ENCODE measurements around the gene OR51V1.
A peak's percentile ranks its signal among the peaks of the same experiment; 100 is the strongest.

Gene OR51V1

DNA sequence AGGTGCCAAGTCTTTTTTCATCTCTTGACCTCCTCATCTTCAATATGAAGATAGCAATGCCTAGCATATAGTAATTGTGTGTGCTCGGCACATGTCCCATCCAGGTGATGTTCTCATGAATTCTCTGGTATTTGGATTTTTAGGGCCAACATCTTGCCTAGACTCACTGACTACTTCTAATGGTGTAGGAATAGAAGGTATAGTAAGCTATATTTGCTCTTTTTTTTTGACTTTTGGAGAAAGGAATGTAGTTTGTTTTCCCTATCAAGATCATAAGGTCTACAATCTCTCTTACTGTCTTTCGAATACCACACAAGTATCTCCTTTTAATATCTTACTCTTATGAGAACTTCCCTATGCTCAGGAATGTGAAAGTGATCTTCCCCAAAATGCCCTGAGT, 30.6 kb upstream of the OR51V1 start:
- FAIRE-seq (no peak), DNase-seq (ENCODE audit: low spot score) (no peak)

DNA sequence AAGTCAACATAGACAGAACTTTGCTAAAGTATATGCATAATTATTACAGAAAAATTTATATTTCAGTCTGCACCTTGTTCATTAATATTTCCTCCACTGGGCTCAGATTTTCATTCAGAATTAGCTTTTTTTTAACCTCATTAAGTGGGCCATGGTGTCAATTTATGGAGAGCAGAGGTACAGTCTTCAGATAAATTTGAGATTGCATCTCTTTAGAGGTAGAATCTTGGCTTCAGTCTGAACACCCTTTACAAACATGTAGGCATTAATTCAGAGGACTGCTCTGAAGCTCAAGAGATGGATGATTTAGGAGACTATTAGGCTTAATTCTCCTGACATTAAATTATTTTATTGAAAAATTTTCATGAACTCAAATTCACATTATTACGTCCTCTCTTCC, 29.8 kb upstream of the OR51V1 start:
- FAIRE-seq: no peak

DNA sequence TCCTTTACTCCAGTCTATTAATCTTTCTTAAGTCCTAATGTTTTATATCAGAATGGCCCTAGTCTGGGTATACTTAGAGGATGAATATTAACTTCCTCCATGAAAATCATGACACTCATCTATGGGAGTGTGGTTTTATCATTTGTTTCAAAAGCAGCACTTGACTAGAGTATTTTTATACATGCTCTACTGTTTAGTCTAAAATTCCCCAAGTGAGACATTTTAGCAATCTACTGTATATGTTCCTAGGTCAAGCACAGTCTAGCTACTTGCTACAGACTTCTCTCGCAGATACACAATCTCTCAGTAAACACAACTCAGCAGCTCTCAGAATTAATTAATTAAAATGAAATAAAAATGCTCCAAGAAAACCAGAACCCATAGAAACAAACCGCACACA, 29.3 kb upstream of the OR51V1 start:
- DNase-seq (ENCODE audit: low spot score) (no peak), FAIRE-seq (no peak)

More for the DNA sequence above, 29.8 kb upstream of the OR51V1 start:
- DNase-seq (ENCODE audit: low spot score): no peak

DNA sequence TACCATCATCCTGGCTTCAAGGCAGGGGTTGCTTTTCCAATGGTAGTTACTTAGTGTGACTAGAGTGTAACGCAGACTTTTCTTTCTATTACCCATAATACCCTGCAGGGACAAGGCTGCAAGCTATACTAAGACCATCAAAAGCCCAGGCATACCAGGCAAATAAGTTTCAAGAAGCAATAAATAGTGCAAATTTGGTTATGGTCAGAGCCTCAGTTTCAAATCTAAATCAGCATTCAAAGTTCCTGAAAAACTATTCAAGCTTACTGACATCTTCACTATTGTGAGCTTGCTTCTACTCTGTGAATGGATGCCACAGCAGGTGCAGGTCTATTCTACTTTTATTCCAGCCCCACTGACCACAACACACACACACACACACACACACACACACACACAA, 28.9 kb upstream of the OR51V1 start:
- DNase-seq (ENCODE audit: low spot score) (no peak), FAIRE-seq (no peak)

DNA sequence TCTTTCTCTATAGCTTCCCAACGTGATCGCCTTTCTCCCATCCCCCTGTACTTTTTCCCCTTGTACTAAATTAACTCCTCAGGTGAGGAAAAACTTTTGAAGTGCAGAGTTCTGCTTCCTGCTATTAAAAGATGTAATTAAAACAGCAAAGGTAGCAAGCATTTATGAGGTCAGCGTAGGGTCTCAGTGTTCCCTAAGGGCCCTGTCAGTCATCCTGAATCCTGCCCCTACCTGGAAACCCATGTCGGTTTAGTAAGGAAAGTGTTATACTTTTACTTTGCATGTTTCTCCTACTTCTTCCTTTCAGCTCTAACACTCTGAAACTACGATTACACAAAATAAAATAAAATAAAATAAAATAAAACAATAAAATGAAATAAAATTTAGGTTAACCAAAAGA, 27.6 kb upstream of the OR51V1 start:
- FAIRE-seq (no peak), DNase-seq (ENCODE audit: low spot score) (no peak)

DNA sequence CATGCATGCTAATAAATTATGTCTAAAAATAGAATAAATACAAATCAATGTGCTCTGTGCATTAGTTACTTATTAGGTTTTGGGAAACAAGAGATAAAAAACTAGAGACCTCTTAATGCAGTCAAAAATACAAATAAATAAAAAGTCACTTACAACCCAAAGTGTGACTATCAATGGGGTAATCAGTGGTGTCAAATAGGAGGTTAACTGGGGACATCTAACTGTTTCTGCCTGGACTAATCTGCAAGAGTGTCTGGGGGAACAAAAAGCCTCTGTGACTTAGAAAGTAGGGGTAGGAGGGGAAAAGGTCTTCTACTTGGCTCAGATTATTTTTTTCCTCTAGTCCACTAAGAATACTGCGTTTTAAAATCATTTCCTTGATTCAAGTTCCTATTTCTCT, 27.2 kb upstream of the OR51V1 start:
- DNase-seq (ENCODE audit: low spot score): no peak
- no peak for FAIRE-seq

DNA sequence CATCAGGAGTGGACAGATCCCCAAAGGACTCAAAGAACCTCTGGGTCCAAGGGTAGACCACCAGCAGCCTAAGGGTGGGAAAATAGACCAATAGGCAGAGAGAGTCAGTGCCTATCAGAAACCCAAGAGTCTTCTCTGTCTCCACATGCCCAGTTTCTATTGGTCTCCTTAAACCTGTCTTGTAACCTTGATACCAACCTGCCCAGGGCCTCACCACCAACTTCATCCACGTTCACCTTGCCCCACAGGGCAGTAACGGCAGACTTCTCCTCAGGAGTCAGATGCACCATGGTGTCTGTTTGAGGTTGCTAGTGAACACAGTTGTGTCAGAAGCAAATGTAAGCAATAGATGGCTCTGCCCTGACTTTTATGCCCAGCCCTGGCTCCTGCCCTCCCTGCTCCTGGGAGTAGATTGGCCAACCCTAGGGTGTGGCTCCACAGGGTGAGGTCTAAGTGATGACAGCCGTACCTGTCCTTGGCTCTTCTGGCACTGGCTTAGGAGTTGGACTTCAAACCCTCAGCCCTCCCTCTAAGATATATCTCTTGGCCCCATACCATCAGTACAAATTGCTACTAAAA, 26.3 kb upstream of the OR51V1 start, which contains the start of gene HBB:
HBB (minus strand) TSS at position 340 of the 579 bp plus-strand sequence; CDS start at position 290, 50 bp downstream.
- FAIRE-seq (no peak), DNase-seq (ENCODE audit: low spot score) (no peak)

DNA sequence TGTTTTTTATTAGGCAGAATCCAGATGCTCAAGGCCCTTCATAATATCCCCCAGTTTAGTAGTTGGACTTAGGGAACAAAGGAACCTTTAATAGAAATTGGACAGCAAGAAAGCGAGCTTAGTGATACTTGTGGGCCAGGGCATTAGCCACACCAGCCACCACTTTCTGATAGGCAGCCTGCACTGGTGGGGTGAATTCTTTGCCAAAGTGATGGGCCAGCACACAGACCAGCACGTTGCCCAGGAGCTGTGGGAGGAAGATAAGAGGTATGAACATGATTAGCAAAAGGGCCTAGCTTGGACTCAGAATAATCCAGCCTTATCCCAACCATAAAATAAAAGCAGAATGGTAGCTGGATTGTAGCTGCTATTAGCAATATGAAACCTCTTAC, 25.0 kb upstream of the OR51V1 start:
- FAIRE-seq (no peak), DNase-seq (ENCODE audit: low spot score) (no peak)

DNA sequence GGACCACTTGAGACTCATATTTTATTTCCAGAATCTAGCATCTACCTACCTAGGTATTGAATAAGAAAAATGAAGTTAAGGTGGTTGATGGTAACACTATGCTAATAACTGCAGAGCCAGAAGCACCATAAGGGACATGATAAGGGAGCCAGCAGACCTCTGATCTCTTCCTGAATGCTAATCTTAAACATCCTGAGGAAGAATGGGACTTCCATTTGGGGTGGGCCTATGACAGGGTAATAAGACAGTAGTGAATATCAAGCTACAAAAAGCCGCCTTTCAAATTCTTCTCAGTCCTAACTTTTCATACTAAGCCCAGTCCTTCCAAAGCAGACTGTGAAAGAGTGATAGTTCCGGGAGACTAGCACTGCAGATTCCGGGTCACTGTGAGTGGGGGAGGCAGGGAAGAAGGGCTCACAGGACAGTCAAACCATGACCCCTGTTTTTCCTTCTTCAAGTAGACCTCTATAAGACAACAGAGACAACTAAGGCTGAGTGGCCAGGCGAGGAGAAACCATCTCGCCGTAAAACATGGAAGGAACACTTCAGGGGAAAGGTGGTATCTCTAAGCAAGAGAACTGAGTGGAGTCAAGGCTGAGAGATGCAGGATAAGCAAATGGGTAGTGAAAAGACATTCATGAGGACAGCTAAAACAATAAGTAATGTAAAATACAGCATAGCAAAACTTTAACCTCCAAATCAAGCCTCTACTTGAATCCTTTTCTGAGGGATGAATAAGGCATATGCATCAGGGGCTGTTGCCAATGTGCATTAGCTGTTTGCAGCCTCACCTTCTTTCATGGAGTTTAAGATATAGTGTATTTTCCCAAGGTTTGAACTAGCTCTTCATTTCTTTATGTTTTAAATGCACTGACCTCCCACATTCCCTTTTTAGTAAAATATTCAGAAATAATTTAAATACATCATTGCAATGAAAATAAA, 24.3 kb upstream of the OR51V1 start:
- no peak for DNase-seq (ENCODE audit: low spot score)
- FAIRE-seq: no peak

DNA sequence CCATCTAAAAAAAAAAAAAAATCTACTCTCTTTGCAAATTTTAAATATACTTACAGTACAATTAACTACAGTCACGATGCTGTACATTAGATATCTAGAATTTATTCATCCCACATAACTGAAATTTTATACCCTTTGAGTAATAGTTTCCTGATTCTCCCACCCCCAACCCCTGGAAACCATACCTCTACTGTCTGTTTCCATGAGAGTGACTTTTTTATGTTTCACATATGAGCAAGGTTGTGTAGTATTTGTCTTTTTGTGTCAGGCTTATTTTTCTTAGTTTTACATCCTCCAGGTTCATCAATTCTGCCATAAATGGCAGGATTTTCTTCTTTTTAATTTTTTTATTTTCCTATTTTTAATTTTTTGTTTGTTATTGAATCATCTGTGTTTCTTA, 23.2 kb upstream of the OR51V1 start:
- no peak for FAIRE-seq

DNA sequence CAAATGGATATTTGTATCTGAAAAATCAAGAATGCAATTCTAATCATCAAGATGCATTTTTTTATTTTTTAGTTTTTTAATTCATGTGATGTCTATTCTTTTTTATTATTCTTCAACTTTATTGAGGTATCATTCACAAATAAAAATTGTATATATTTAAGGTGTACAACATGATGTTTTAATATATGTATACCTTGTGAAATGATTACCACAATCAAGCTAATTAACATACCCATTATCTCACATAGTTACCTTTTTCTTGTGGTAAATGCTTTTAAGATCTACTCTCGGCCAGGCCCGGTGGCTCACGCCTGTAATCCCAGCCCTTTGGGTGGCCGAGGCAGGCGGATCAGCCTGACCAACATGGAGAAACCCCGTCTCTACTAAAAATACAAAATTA, 22.7 kb upstream of the OR51V1 start:
- no peak for FAIRE-seq
- no peak for DNase-seq (ENCODE audit: low spot score)

More for the DNA sequence above, 23.2 kb upstream of the OR51V1 start:
- no peak for DNase-seq (ENCODE audit: low spot score)

DNA sequence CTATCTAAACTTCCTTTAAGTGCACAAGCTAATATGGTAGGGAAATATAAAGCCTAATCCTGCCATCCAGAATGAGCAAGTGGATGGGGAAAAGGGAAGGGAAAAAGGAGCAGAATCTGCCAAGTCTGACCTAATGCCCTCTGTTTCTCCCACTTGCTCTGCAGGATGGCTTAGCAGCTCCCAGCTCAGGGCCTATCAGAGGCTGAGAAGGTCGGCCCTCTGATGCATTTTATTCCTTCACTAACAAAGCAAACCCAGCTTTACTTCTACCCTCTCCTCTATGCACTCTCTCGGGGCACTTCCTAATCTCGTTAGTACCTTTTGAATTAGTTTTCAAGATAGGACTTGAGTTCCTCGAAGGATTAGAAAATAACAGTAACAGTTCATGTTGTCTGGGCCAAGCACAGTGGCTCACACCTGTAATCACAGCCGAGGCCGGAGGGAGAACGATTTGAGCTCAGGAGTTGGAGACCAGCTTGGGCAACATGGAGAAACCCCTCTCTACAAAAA, 9.9 kb upstream of the OR51V1 start:
- no peak for DNase-seq (ENCODE audit: low spot score)
- FAIRE-seq: no peak

DNA sequence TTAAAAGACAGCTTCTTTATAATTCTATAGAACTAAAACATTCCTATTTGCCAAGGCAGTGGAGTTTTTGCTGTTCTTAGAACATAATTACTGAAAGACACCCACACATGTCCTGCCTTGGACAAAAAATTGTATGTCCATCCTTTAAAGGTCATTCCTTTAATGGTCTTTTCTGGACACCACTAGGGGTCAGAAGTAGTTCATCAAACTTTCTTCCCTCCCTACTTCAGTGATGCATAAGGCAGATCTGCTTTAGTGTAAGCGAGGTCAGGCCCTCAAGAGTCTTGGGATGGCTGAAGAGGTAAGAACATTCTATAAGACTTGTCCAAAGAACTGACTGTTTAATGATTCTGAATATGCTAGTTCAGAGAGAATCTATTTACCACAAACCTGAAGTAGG, 4.3 kb upstream of the OR51V1 start:
- FAIRE-seq: no peak
- DNase-seq (ENCODE audit: low spot score): peak; percentile 47

DNA sequence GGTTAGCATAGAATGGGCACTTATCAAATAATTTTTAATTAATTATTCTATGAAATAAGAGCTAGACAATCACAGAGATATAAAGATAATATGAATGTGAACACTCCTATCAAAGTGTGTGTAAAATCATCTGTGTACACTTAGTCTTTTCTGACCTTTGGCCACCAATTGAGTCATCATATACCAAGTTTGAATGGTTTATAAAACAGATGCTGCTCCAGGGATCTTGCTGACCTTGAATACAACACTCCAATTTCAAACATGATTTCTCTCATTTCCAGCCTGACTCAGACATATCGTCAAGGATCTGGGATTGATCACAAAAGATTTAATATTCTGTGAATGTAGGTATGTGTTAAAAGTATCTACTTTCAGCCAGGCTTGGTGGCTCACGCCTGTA, 2.9 kb upstream of the OR51V1 start:
- no peak for DNase-seq (ENCODE audit: low spot score)
- FAIRE-seq: no peak

DNA sequence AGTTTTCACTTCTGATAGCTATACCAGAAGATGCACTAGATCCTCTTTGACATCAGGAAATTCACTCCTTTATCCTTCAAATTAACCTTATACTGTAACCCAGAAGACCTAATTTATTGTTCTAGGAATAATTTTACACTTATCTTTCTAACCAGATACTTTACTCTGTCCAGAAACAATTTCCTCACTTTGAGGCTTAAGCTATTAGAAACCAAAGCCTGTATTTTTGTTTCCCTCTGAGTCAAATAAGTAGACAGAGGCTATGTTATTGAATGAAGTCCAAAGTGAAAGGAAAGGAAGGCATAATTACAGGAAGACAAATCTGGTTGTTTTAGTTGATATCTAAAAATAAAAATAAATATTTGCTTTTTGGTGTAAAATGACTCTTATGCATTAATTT, 2.2 kb downstream of the OR51V1 start:
- FAIRE-seq: no peak
- DNase-seq (ENCODE audit: low spot score): no peak

DNA sequence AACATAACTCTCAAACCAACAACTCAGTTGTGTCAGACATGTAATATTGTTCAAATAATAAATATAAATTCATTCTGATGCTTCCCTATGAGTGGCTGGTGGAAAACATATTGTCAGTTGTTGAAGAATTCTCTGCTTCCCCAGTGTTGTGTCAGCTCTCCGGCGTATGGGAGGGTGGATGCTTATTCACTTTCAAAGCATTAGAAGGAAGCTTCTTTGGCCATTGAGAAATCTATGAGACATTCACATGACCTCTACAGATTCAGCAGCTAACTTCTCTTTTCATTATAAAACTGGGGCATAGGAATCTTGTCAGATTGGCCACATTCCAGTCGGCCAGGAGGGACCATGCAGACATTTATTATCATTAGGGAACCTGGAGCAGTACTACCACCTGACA, 2.9 kb downstream of the OR51V1 start:
- FAIRE-seq: no peak
- no peak for DNase-seq (ENCODE audit: low spot score)

DNA sequence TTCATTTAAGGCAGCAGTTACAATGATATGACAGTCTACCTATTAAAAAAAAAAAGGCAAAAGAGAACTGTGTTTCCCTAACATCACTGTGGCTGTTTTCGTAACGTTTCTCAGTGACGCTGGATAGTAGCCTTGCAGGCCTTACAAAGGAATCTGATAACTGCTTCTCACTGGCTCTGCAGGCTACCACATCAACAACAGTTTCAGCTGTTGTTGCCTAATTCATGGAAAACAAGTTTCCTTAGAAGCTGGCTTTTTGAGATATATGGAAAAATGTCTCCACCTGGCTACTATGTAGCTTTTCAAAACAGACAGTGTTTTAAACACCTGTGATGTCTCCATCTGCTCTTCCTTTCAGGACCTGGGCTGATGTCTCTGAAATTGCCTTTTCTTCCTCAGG, 3.8 kb downstream of the OR51V1 start:
- FAIRE-seq (no peak), DNase-seq (ENCODE audit: low spot score) (no peak)

DNA sequence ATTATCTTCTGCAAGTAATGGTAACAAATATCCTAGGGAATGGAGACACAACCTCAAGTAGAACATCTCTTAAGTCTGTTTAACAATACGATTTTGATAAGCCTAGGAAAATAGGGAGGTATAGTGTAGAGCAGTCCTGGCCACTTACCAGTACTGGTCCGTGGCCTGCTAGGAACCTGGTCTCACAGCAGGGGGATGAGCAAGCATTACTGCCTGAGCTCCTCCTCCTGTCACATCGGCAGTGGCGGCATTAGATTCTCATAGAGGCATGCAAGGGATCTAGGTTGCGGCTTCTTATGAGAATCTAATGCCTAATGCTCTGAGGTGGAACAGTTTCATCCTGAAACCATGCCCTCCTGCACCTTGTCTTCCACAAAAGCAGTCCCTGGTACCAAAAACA, 4.4 kb downstream of the OR51V1 start:
- no peak for DNase-seq (ENCODE audit: low spot score)
- no peak for FAIRE-seq

DNA sequence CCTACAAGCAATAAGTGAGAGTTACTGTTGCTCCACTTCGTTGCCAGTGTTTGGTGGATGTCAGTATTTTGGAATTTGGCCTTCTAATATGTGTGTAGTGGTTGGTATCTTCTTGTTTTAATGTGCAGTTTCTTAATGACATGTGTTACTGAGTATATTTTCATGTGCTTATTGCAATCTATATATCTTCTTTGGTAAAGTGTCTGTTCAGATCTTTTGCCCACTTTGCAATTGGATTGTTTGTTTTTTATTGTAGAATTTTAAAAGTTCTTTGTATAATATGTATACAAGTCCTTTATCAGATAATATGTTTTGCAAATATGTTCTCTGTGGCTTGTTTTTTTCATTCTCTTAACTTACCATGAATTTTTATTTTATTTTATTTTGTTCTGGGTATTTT, 7.7 kb downstream of the OR51V1 start:
- DNase-seq (ENCODE audit: low spot score) (no peak), FAIRE-seq (no peak)

DNA sequence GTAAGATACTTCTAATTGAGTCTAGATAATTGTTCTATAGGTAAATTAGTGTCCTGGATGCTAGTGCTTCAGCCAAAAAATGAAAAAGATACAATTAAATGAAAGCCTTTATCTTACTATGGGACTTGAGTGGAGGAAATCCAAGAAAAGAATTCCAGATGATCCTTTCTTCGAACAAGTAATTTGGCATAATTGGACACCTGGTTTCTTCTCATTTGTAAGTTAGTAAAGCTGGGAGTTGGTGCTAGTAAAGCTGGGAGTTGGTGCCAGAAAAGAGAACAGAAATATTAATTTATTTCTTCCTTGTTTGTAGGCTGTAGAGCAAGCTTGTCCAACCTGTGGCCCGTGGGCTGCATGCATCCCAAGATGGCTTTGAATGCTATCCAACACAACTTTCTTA, 12.3 kb downstream of the OR51V1 start:
- DNase-seq (ENCODE audit: low spot score) (no peak), FAIRE-seq (no peak)

DNA sequence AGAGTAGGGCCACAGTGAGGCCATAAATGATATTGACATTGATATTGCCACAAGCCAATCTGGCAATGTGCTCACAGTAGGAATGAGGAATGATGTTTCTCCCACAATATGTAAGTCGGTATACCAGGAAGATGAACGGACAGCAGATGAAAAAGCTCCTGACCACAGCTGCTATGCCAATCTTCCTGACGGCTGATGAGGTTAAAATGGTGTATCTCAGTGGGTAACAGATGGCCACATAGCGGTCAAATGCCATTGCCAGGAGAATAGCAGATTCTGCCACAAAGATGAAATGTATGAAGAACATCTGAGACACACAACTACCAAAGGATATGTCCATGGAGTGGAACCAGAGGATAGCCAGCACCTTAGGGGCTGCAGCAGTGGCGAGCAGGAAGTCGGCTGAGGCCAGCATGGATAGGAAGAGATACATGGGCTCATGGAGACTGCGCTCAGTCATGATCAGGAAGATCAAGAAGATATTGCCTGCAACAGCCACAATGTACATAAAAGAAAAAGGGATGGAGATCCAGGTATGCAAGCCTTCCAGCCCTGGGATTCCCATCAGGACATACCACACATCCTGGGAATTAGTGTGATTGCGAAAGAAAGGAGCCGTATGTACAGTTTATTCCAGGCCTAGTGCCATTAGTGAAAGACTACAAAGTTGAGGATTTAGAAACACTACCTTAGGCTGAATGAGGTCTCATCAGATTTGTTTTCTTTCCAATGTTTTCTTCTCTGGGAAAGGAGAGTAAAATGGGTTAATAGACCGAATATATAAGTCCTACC, 22.2 kb downstream of the OR51V1 start:
- DNase-seq (ENCODE audit: low spot score): no peak
- no peak for FAIRE-seq

DNA sequence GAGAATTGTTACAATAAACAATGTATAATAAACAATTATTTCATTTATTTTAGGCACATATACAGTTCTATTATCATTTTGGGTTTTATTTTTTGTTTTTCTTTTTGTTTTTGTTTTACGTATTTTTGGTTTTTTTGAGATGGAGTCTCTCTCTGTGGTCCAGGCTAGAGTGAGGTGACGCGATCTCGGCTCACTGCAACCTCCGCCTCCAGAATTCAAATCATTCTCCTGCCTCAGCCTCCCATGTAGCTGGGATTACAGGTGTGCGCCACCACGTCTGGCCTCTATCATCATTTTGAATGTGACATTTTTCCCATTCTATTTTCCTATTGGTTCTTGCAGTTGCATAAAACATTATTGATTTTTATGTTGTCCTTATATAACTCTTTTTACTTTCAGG, 25.5 kb downstream of the OR51V1 start:
- FAIRE-seq (no peak), DNase-seq (ENCODE audit: low spot score) (no peak)

Data from urothelium cell line (cell line).